Panc1 (cell line): ENCODE measurements around the gene SAMD1.

Experiments used
- POLR2AphosphoS5 ChIP-seq: IDR thresholded peaks from 2 replicates; pipeline ENCODE4 v1.6.1; 2012; ENCODE audit warnings: mild to moderate bottlenecking, low read depth, low read length, moderate library complexity
- SIN3A ChIP-seq: IDR thresholded peaks from 2 replicates; pipeline ENCODE4 v1.6.1; 2012; ENCODE audit warnings: low read depth, mild to moderate bottlenecking, low read length, moderate library complexity, borderline replicate concordance; ENCODE audit not compliant: insufficient read depth
- TCF7L2 ChIP-seq: IDR thresholded peaks from 2 replicates; pipeline ENCODE4 v1.6.1; 2011; ENCODE audit warnings: mild to moderate bottlenecking, low read depth, low read length, inconsistent platforms
- TF ChIP-seq, protein P1 (sequence below): fragments of 450-650 bp; IDR thresholded peaks from 2 replicates; pipeline ENCODE4 v1.5.1; 2017; ENCODE audit warnings: mild to moderate bottlenecking

DNA sequence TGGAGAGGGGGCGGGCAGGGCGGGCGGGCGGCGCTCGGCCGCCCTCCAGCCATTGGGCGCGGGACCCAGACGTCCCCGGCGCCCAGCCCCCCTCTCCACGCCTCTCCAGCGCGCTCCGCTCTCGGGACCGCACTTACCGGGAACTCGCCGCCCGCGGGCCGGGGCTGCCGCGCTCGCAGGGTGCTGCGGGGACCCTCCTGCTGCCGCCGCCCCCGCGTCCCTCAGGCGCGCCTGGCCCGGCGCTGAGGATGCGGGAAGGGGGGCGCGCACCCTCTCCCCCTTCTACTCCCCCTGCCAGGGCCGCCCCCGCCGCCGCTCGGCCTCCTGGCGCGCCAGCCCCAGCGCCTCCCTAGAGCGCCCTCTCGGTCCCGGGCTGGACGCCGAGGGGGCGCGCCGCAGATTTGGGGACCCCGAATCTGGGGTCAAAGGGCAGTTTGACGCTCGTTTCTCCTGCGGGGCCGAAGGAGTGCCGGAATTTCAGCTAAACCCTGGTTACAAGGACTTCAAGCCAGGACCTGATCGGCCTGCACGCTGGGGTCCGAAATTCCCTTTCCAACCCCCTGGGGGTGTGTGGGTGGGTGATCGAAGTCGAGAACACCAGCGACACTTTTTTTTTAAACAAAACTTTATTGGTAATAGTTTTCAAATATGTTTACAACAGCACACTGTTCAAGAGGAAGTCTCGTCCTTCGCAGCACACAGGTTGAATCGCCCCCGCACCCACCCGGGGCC lies 696 bp upstream of the SAMD1 start:
- TF ChIP-seq, protein P1, sequence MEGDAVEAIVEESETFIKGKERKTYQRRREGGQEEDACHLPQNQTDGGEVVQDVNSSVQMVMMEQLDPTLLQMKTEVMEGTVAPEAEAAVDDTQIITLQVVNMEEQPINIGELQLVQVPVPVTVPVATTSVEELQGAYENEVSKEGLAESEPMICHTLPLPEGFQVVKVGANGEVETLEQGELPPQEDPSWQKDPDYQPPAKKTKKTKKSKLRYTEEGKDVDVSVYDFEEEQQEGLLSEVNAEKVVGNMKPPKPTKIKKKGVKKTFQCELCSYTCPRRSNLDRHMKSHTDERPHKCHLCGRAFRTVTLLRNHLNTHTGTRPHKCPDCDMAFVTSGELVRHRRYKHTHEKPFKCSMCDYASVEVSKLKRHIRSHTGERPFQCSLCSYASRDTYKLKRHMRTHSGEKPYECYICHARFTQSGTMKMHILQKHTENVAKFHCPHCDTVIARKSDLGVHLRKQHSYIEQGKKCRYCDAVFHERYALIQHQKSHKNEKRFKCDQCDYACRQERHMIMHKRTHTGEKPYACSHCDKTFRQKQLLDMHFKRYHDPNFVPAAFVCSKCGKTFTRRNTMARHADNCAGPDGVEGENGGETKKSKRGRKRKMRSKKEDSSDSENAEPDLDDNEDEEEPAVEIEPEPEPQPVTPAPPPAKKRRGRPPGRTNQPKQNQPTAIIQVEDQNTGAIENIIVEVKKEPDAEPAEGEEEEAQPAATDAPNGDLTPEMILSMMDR: peak; percentile 63
- TF ChIP-seq POLR2AphosphoS5 (no peak; the same call in 1 of the 2 replicates), SIN3A (peak; percentile 33; the same call in 1 of the 2 replicates), TCF7L2 (no peak)
